Erythroblast (primary cell): Measurements from ENCODE around the gene ATP5MG.

Source experiments
- GATA1 ChIP-seq: IDR thresholded peaks from 2 replicates; pipeline ENCODE4 v1.6.1; 2011; ENCODE audit warnings: low read depth, mild to moderate bottlenecking, control low read depth, low read length, moderate library complexity
- POLR2A ChIP-seq: IDR thresholded peaks from 2 replicates; pipeline ENCODE4 v1.6.1; 2011; ENCODE audit warnings: mild to moderate bottlenecking, low read length

DNA sequence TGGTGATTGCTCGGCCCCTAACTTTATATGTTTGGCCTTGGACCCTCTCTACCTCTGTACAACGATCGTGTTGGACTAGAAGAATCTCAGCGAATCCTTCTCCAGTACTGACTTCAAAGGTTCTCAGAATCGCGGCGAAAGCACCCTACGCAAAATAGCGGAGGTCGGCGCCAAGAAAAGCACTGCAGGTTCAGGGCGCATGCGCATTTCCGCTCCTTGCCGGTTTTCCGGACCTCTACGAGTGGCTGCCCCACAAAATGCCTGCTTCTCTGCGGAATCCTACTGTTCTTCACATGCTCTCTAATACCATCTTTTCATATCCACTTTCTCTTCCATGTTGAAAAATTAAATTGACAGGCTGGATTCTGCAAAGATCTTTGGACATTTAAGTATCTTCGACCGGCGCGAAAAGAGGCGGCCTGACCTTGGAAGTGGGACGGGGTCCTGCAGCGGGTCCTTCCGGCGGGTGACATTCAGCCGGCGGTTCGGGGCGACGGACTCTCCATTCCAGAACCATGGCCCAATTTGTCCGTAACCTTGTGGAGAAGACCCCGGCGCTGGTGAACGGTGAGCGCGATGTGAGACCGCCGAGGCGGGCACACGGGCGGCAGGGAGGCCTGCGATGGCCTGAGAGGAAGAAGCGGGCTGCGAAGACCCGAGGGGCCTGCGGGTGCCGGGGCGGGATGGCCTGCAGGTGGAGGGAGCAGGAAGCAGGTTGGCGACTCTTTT, at the start of gene ATP5MG:
- TF ChIP-seq GATA1 (no peak), POLR2A (peak; percentile 71)
